Breast epithelium (tissue), 3 donors: Measurements from ENCODE around the gene CYP24A1.

Experiments used
- CTCF ChIP-seq, 3 donors: fragments of 450-650 bp; IDR thresholded peaks; one replicate each; pipeline ENCODE4 v1.5.1; 2016 to 2017; ENCODE audit warnings: antibody characterized with exemption in 3 of 3, mild to moderate bottlenecking in 3 of 3, moderate library complexity in 3 of 3
- POLR2A ChIP-seq: fragments of 450-650 bp; IDR thresholded peaks from one replicate; pipeline ENCODE4 v1.6.1; 2016; ENCODE audit warnings: antibody characterized with exemption, mild to moderate bottlenecking, moderate library complexity
- POLR2AphosphoS5 ChIP-seq, 3 donors: sonication (generic); formaldehyde crosslinking; IDR thresholded peaks; one replicate each; pipeline ENCODE4 v1.6.1; 2017; ENCODE audit warnings: antibody characterized with exemption in 3 of 3

GRCh38 chr20:54179946-54180345, 6.2 kb upstream of the CYP24A1 start:
- TF ChIP-seq POLR2A: no peak
- TF ChIP-seq POLR2AphosphoS5 (IDR thresholded peaks at IDR 0.05): no peak
- no peak for TF ChIP-seq CTCF (IDR thresholded peaks at IDR 0.05)
